HEK293 (cell line): ENCODE data around the gene EZH2.

ENCODE experiments used
- CTCF ChIP-seq: fragments of 450-650 bp; formaldehyde crosslinking; IDR thresholded peaks from 2 replicates; pipeline ENCODE4 v1.5.1; 2016; ENCODE audit warnings: missing biosample characterization, missing genetic modification characterization
- MEIS1 ChIP-seq: sonication (generic); formaldehyde crosslinking; IDR thresholded peaks from 2 replicates; pipeline ENCODE4 v1.8.1; 2022; ENCODE audit warnings: missing genetic modification reagents, mild to moderate bottlenecking, borderline replicate concordance
- ZBTB49 ChIP-seq: fragments of 450-650 bp; formaldehyde crosslinking; IDR thresholded peaks from 2 replicates; pipeline ENCODE4 v1.5.1; 2016; ENCODE audit warnings: missing biosample characterization, missing genetic modification characterization, low read depth

GRCh38 chr7:148868378-148868674 is 15.8 kb downstream of the EZH2 start:
- TF ChIP-seq CTCF (tag by site-specific recombination) (no peak), MEIS1 (CRISPR knock-in tag) (no peak), ZBTB49 (no peak)
